Activated naive CD8-positive, alpha-beta T cell treated with anti-CD3 and anti-CD28 coated beads, Interleukin-2, amount 50 U/mL, for 24 hours (primary cell): ENCODE results near the gene ZNF283.
"Not testable (repeated sequence)": the region's sequence is repeated elsewhere in the genome, so short reads cannot be mapped to it uniquely, and the experiment has no call there.

Source experiments
- ATAC-seq: fragments of 150-1000 bp; cut with Tn5 transposase; one replicate; pipeline ENCODE4 v1.10.0; 2021
- DNase-seq: peaks from one replicate; pipeline ENCODE4 v3.0.0; 2021
- H3K27ac Mint-ChIP-seq: one replicate; pipeline ENCODE4 v1.8.0; 2021; ENCODE audit warnings: mild to moderate bottlenecking, mixed read lengths
- H3K27me3 Mint-ChIP-seq: one replicate; pipeline ENCODE4 v1.8.0; 2021; ENCODE audit warnings: mixed read lengths
- H3K36me3 Mint-ChIP-seq: one replicate; pipeline ENCODE4 v1.8.0; 2021; ENCODE audit warnings: low read depth, mixed read lengths
- H3K4me1 Mint-ChIP-seq: one replicate; pipeline ENCODE4 v1.8.0; 2021; ENCODE audit warnings: mixed read lengths
- H3K4me3 Mint-ChIP-seq: one replicate; pipeline ENCODE4 v1.8.0; 2021; ENCODE audit warnings: mild to moderate bottlenecking, moderate library complexity, mixed read lengths
- H3K9me3 Mint-ChIP-seq: one replicate; pipeline ENCODE4 v1.8.0; 2021; ENCODE audit warnings: mixed read lengths

ZNF283 gene

GRCh38 chr19:43866923-43867322 lies 39.8 kb downstream of the ZNF283 start:
- H3K9me3 Mint-ChIP-seq = peaks cover 33% of the 10 kb centered on the region
- not testable (repeated sequence) for H3K27me3 Mint-ChIP-seq, H3K36me3 Mint-ChIP-seq, H3K4me1 Mint-ChIP-seq, H3K27ac Mint-ChIP-seq, DNase-seq, ATAC-seq, H3K4me3 Mint-ChIP-seq

- Mint-ChIP-seq H3K27ac (no peak overlapping the region), H3K9me3 (peaks cover 52% of the 10 kb centered on the region), H3K27me3 (no peaks in the 10 kb centered on the region), H3K36me3 (peaks cover 37% of the 10 kb centered on the region), H3K4me1 (no peaks in the 10 kb centered on the region), H3K4me3 (no peak overlapping the region)
- DNase-seq (no peak), ATAC-seq (no peak)
These were observed 45.6 kb downstream of the ZNF283 start for GRCh38 chr19:43872547-43873336.

- no peaks in the 10 kb centered on the region for H3K27me3 Mint-ChIP-seq
- H3K27ac Mint-ChIP-seq = no peak overlapping the region
- H3K36me3 Mint-ChIP-seq = peaks cover 58% of the 10 kb centered on the region
- DNase-seq = no peak
- H3K9me3 Mint-ChIP-seq = peaks cover 74% of the 10 kb centered on the region
- H3K4me3 Mint-ChIP-seq = no peak overlapping the region
- no peak for ATAC-seq
- no peaks in the 10 kb centered on the region for H3K4me1 Mint-ChIP-seq
These were observed 53.4 kb downstream of the ZNF283 start for GRCh38 chr19:43880483-43880882.

- no peak within 1 kb of the TSS for H3K27ac Mint-ChIP-seq
- no peak within 1 kb of the TSS for H3K4me3 Mint-ChIP-seq
- no peaks in the 10 kb centered on the region for H3K4me1 Mint-ChIP-seq
- peaks cover 49% of the 10 kb centered on the region for H3K36me3 Mint-ChIP-seq
- H3K27me3 Mint-ChIP-seq = no peaks in the 10 kb centered on the region
- DNase-seq (no peak), ATAC-seq (no peak)
- peaks cover 84% of the 10 kb centered on the region for H3K9me3 Mint-ChIP-seq
These were observed 56.7 kb downstream of the ZNF283 start, which contains the start of gene ZNF404 for GRCh38 chr19:43883864-43884263. Gene ZNF404, minus strand, starts transcription at chr19:43883964.

GRCh38 chr19:43895727-43896308 lies 68.7 kb downstream of the ZNF283 start:
- Mint-ChIP-seq H3K4me3 (no peak overlapping the region), H3K27me3 (no peaks in the 10 kb centered on the region), H3K9me3 (peaks cover 66% of the 10 kb centered on the region), H3K4me1 (peaks cover 2% of the 10 kb centered on the region), H3K27ac (no peak overlapping the region), H3K36me3 (peaks cover 43% of the 10 kb centered on the region)
- ATAC-seq = no peak
- no peak for DNase-seq
